Measurements from ENCODE around the gene DBN1. TPM values are rescaled to one million over a fixed set of nuclear protein-coding genes. Genes with fewer than 3 reads are reported as not detected.

DBN1 gene
- total RNA-seq, 8 experiments from 2014 or later: 70.8 to 406 (median 136) TPM

DNA sequence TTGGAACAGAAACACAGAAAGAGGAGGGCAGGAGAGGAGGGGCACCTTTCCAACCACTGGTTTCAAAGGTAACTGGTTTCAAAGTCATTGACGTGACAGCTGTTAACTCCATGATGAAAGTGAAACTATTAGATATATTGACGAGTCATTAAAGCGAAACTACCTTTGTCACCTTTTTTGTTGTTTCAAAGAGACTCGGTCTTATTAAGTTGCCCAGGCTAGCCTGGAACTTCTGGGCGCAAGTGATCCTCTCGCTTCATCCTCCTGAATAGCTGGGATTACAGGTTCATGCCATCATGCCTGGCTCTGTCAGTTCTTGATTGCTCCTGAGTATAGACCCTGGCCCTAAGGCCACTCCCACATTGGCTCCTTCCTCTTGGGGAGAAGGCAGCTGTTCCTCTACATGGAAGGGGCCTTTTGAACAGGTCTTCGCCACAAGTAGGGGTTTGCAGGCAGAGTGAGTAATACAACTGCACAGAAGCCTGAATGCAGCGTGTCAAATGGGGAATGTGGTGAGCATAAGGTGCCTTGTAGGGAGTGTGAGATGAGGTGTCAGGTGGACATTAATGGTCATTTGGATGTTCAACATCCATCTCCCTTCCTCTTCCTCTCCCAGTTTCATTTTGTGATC is 60.7 kb downstream of the DBN1 start:
- no peak overlapping the region for H3K4me3 ChIP-seq
- H3K27ac ChIP-seq: no peak overlapping the region
- H3K4me1 ChIP-seq (replicated peaks in 1 of 2): no peaks in the 10 kb centered on the region
- 65 to 100% (median 86%) methylated on average over 1 to 7 of the region's 8 CpGs for WGBS, 10 experiments
- ATAC-seq (replicated peaks in 6 of 8): no peak
- in situ Hi-C loops (cut with MboI; ENCODE audit: low pct_unique_long_range_greater_than_20kb in 2 of 9, low sequenced_read_pairs in 9 of 9, unreplicated experiment in 9 of 9): no loop called here

- H3K27ac ChIP-seq: no peak overlapping the region
- H3K4me1 ChIP-seq (replicated peaks in 1 of 2): no peaks in the 10 kb centered on the region
- no peak overlapping the region for H3K4me3 ChIP-seq
- 65 to 94% (median 80%) methylated on average over 1 to 3 of the region's 3 CpGs; no CpG with 5 or more reads in 5 of the 10 experiments for WGBS, 10 experiments
- no peak for ATAC-seq (replicated peaks in 6 of 8)
- in situ Hi-C loops (cut with MboI; ENCODE audit: low pct_unique_long_range_greater_than_20kb in 2 of 9, low sequenced_read_pairs in 9 of 9, unreplicated experiment in 9 of 9): no loop called here
Observed at GRCh38 chr5:177410575-177410974, 62.9 kb downstream of the DBN1 start.

DNA sequence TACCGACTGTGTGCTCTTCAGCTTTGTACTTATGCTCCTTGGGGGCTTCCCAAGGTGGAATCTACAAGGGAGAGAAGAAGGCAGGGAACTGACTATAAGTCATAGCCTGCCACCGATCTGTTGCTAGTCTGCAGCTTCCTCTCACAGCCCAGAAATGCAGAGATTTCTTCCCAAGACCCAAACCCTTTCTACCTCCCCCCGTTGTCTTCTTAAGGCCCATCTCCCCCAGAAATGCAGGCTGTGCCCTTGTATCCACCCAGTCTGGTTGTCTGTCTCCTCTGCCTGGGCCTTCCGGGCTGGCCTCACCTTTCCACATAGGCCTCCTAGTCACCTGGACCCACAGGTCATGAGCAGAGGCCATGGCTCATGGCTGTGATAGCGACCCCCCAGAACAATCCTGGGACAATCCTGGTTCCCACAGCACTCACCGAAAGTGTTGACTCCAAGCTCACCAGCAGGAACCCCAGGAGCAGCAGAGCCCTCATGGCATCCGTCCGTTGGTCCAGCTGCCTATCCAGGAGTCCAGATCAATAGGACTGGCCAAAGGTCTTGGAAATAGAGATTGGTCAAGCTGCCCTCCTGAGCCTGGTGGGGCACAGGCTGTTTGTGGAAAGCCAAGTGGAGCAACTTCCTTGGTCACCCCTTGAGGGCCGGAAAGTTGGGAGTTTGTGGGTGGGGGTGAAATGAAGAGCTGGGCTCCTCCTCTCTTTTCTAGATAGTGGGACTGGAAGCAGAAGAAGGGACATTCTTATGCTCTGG is 64.2 kb downstream of the DBN1 start, which contains the start of gene F12:
Gene F12, minus strand, starts transcription at position 522 of the 759 bp plus-strand sequence. Its CDS starts 37 bp downstream, at position 485.
- WGBS, 10 experiments: 63 to 100% (median 89%) methylated on average over 1 to 4 of the region's 9 CpGs; no CpG with 5 or more reads in 3 of the 10 experiments
- in situ Hi-C loops (cut with MboI; ENCODE audit: low pct_unique_long_range_greater_than_20kb in 2 of 9, low sequenced_read_pairs in 9 of 9, unreplicated experiment in 9 of 9): no loop called here
- Histone ChIP-seq H3K27ac (no peak within 1 kb of the TSS), H3K4me3 (no peak within 1 kb of the TSS), H3K4me1 (replicated peaks in 1 of 2) (peaks cover 6% of the 10 kb centered on the region in 2 donors)
- ATAC-seq (replicated peaks in 6 of 8): no peak

Other genes starting within 250 kb of the DBN1 start
- 10 to 100 TPM; 14.6 to 34.0 (median 23.8) TPM for gene RAB24, start 169.9 kb downstream of the DBN1 start, total RNA-seq
- 100 to 1,000 TPM in 3 of 8 experiments, 10 to 100 TPM in 5; 64.9 to 154 (median 93.2) TPM for gene PRELID1, start 169.8 kb downstream of the DBN1 start, total RNA-seq
- 10 to 100 TPM in 2 of 8 experiments, 1 to 10 TPM in 6; 2.4 to 34.1 (median 6.3) TPM for gene MXD3, start 161.7 kb downstream of the DBN1 start, total RNA-seq
- 100 to 1,000 TPM in 4 of 8 experiments, 10 to 100 TPM in 4; 48.3 to 219 (median 111) TPM for gene LMAN2, start 122.0 kb downstream of the DBN1 start, total RNA-seq
- gene RGS14, start 115.7 kb downstream of the DBN1 start, total RNA-seq: 10 to 100 TPM in 1 of 8 experiments, 1 to 10 TPM in 7; 2.3 to 23.9 (median 4.7) TPM
- gene SLC34A1, start 89.2 kb downstream of the DBN1 start, total RNA-seq: under 1 TPM in 6 of 8 experiments, not detected in 2; 0.05 to 0.94 (median 0.42) TPM
- gene PFN3, start 73.0 kb downstream of the DBN1 start, total RNA-seq: under 1 TPM in 1 of 8 experiments, not detected in 7; 0.92 TPM
- 1 to 10 TPM; 1.0 to 6.5 (median 2.4) TPM for gene F12, start 64.1 kb downstream of the DBN1 start, total RNA-seq
- 10 to 100 TPM; 16.2 to 29.5 (median 21.5) TPM for gene GRK6, start 47.0 kb downstream of the DBN1 start, total RNA-seq
- gene PRR7, start 26.8 kb downstream of the DBN1 start, total RNA-seq: 1 to 10 TPM; 2.0 to 8.1 (median 3.8) TPM
- gene PDLIM7, start 24.0 kb upstream of the DBN1 start, total RNA-seq: 100 to 1,000 TPM in 2 of 8 experiments, 10 to 100 TPM in 6; 24.6 to 116 (median 54.3) TPM
- gene DOK3, start 36.2 kb upstream of the DBN1 start, total RNA-seq: 1 to 10 TPM in 7 of 8 experiments, under 1 TPM in 1; 0.92 to 4.9 (median 2.4) TPM
- 100 to 1,000 TPM in 3 of 8 experiments, 10 to 100 TPM in 5; 72.7 to 158 (median 97.0) TPM for gene DDX41, start 43.3 kb upstream of the DBN1 start, total RNA-seq
- 10 to 100 TPM; 29.0 to 71.4 (median 46.5) TPM for gene FAM193B, start 80.9 kb upstream of the DBN1 start, total RNA-seq
- gene TMED9, start 118.6 kb upstream of the DBN1 start, total RNA-seq: 100 to 1,000 TPM in 2 of 8 experiments, 10 to 100 TPM in 6; 74.7 to 166 (median 94.9) TPM
- 10 to 100 TPM; 19.6 to 37.5 (median 25.4) TPM for gene B4GALT7, start 126.5 kb upstream of the DBN1 start, total RNA-seq